HepG2 (cell line): ENCODE results near the gene TACO1. TPM values are rescaled to one million over a fixed set of nuclear protein-coding genes. Genes with fewer than 3 reads are reported as not detected.

ENCODE experiments used
- HIVEP1 ChIP-seq: sonication (generic); formaldehyde crosslinking; IDR thresholded peaks from 2 replicates; pipeline ENCODE4 v1.4.0; 2020; ENCODE audit warnings: mild to moderate bottlenecking, missing genetic modification reagents
- MAFK ChIP-seq, 2 experiments: IDR thresholded peaks in 1 of 2; conservative IDR thresholded peaks in 1 of 2; 2 replicates each; pipeline ENCODE4 v1.6.1; 2011; ENCODE audit warnings: improper control_type of control experiment in 2 of 2, low read length in 2 of 2
- NAIF1 ChIP-seq: sonication (generic); formaldehyde crosslinking; IDR thresholded peaks from 2 replicates; pipeline ENCODE4 v1.5.0; 2020; ENCODE audit warnings: mild to moderate bottlenecking, missing genetic modification reagents, borderline replicate concordance
- NFYC ChIP-seq: IDR thresholded peaks from 2 replicates; pipeline ENCODE4 v1.6.1; 2016; ENCODE audit warnings: missing genetic modification reagents, missing compliant biosample characterization
- NR2C2 ChIP-seq: sonication (generic); formaldehyde crosslinking; IDR thresholded peaks from 2 replicates; pipeline ENCODE4 v1.4.0; 2020; ENCODE audit warnings: missing genetic modification reagents, mild to moderate bottlenecking, moderate library complexity, borderline replicate concordance
- RAD51 ChIP-seq: fragments of 450-650 bp; IDR thresholded peaks from 2 replicates; pipeline ENCODE4 v1.6.1; 2016; ENCODE audit warnings: borderline replicate concordance
- SKI ChIP-seq: fragments of 450-650 bp; IDR thresholded peaks from one replicate; pipeline ENCODE4 v1.6.1; 2018; ENCODE audit warnings: mild to moderate bottlenecking; ENCODE audit not compliant: partially characterized antibody
- SMARCC2 ChIP-seq: fragments of 450-650 bp; IDR thresholded peaks from 2 replicates; pipeline ENCODE4 v1.6.1; 2017; ENCODE audit warnings: antibody characterized with exemption, mild to moderate bottlenecking
- SMARCE1 ChIP-seq: fragments of 450-650 bp; IDR thresholded peaks from 2 replicates; pipeline ENCODE4 v1.6.1; 2017; ENCODE audit warnings: borderline replicate concordance
- SOX5 ChIP-seq: IDR thresholded peaks from 2 replicates; pipeline ENCODE4 v1.6.1; 2016; ENCODE audit warnings: borderline replicate concordance
- SRF ChIP-seq: IDR thresholded peaks from 2 replicates; pipeline ENCODE4 v1.6.1; 2011; ENCODE audit warnings: mild to moderate bottlenecking, low read depth, low read length, moderate library complexity
- TBL1XR1 ChIP-seq: fragments of 150-350 bp; IDR thresholded peaks from 2 replicates; pipeline ENCODE4 v1.6.1; 2014; ENCODE audit warnings: borderline replicate concordance, low read length; ENCODE audit not compliant: partially characterized antibody
- ZBTB8A ChIP-seq: sonication (generic); formaldehyde crosslinking; IDR thresholded peaks from 2 replicates; pipeline ENCODE4 v1.4.0; 2020; ENCODE audit warnings: mild to moderate bottlenecking, low read depth, missing genetic modification reagents, borderline replicate concordance
- ZKSCAN8 ChIP-seq: IDR thresholded peaks from 2 replicates; pipeline ENCODE4 v1.6.1; 2016; ENCODE audit warnings: borderline replicate concordance, missing genetic modification reagents, missing compliant biosample characterization
- ZNF564 ChIP-seq: sonication (generic); formaldehyde crosslinking; IDR thresholded peaks from 2 replicates; pipeline ENCODE4 v1.8.1; 2023; ENCODE audit warnings: mild to moderate bottlenecking, missing genetic modification reagents
- ZNF569 ChIP-seq: sonication (generic); formaldehyde crosslinking; IDR thresholded peaks from 2 replicates; pipeline ENCODE4 v1.5.0; 2020; ENCODE audit warnings: mild to moderate bottlenecking, missing genetic modification reagents, moderate library complexity, borderline replicate concordance
- ZSCAN22 ChIP-seq: sonication (generic); formaldehyde crosslinking; IDR thresholded peaks from 2 replicates; pipeline ENCODE4 v1.4.0; 2020; ENCODE audit warnings: mild to moderate bottlenecking, missing genetic modification reagents
- ZSCAN30 ChIP-seq: sonication (generic); formaldehyde crosslinking; IDR thresholded peaks from 2 replicates; pipeline ENCODE4 v1.5.0; 2020; ENCODE audit warnings: mild to moderate bottlenecking, missing genetic modification reagents
- polyA plus RNA-seq, 8 experiments: library from polyadenylated mRNA; depleted of rRNA in 3 of 8; stranded (reverse) in 7 of 8; unstranded in 1 of 8; fragments of >200 nt; fragmentation: Illumina TruSeq in 4 of 8; extraction: Trizol in 4 of 8; gene quantifications; 2 replicates each; pipeline versions ENCODE4 v1.2.1 to v1.2.3, GENCODE V29; 2011 to 2016; ENCODE audit warnings: low read depth in 4 of 8, missing spikeins in 1 of 8, mixed read lengths in 1 of 8; ENCODE audit not compliant: insufficient read depth in 1 of 8
- total RNA-seq, 5 experiments: library from RNA; depleted of rRNA; stranded (reverse); fragments of >200 nt; fragmentation: Illumina TruSeq; extraction: Trizol; gene quantifications; 2 replicates each; pipeline ENCODE4 v1.2.3, GENCODE V29; 2016; ENCODE audit warnings: low read depth in 1 of 5
- TF ChIP-seq, protein P1 (sequence below): sonication (generic); formaldehyde crosslinking; IDR thresholded peaks from 2 replicates; pipeline ENCODE4 v1.5.0; 2020; ENCODE audit warnings: mild to moderate bottlenecking, missing genetic modification reagents, borderline replicate concordance
- TF ChIP-seq, protein P2 (sequence below): sonication (generic); formaldehyde crosslinking; IDR thresholded peaks from 2 replicates; pipeline ENCODE4 v1.8.1; 2023; ENCODE audit warnings: missing genetic modification reagents, mild to moderate bottlenecking, borderline replicate concordance

Gene TACO1
- total and polyA plus RNA-seq, 2 of the 13 experiments (the other 11 are each of a cell fraction or from before 2014, with no cell fraction given): 34.7 to 53.6 TPM

DNA sequence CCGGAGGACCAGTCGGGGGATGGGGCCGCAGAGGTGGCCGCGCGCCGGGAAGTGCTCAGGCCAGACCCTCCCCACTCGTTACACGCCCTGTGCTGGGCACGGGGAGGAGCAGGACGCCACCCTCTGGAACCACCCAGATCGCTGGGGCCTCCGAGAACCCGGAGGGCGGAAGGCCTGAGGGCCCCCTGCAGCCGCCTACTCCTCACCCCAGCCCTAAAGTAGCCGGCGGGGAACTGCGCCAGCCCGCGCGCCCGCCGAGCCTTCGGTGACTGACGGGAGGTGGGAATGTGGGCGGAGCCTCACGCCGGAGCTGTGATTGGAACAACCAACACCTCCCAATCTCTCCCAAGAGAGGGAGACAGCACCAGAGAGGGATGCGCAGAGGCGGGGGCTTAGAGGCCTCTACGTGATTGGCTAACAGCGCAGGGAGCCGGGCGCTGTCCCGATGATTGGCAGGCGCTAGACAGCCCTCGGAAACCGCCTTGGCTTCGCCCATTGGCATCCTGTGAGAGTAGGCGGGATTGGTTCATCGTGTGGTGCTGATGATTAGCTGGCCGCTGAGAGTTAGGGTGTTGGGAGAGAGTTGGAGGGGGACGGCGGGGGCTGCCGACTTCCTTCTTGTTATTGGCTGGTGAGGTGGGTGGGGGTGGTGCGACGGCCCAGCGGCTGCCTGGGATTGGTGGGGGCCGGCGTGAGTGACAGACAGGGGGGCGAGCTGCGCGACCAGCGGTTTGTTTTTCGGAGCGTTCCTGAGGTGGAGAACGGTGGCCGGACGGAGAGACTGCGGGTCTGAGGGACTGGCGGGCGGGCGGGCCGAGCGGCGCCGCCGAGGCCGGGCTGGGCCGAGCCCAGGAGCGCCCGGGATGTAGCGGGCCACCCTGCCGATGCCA lies 21.2 kb downstream of the TACO1 start, which contains the start of gene MAP3K3 (continued):
- TF ChIP-seq, protein P1, sequence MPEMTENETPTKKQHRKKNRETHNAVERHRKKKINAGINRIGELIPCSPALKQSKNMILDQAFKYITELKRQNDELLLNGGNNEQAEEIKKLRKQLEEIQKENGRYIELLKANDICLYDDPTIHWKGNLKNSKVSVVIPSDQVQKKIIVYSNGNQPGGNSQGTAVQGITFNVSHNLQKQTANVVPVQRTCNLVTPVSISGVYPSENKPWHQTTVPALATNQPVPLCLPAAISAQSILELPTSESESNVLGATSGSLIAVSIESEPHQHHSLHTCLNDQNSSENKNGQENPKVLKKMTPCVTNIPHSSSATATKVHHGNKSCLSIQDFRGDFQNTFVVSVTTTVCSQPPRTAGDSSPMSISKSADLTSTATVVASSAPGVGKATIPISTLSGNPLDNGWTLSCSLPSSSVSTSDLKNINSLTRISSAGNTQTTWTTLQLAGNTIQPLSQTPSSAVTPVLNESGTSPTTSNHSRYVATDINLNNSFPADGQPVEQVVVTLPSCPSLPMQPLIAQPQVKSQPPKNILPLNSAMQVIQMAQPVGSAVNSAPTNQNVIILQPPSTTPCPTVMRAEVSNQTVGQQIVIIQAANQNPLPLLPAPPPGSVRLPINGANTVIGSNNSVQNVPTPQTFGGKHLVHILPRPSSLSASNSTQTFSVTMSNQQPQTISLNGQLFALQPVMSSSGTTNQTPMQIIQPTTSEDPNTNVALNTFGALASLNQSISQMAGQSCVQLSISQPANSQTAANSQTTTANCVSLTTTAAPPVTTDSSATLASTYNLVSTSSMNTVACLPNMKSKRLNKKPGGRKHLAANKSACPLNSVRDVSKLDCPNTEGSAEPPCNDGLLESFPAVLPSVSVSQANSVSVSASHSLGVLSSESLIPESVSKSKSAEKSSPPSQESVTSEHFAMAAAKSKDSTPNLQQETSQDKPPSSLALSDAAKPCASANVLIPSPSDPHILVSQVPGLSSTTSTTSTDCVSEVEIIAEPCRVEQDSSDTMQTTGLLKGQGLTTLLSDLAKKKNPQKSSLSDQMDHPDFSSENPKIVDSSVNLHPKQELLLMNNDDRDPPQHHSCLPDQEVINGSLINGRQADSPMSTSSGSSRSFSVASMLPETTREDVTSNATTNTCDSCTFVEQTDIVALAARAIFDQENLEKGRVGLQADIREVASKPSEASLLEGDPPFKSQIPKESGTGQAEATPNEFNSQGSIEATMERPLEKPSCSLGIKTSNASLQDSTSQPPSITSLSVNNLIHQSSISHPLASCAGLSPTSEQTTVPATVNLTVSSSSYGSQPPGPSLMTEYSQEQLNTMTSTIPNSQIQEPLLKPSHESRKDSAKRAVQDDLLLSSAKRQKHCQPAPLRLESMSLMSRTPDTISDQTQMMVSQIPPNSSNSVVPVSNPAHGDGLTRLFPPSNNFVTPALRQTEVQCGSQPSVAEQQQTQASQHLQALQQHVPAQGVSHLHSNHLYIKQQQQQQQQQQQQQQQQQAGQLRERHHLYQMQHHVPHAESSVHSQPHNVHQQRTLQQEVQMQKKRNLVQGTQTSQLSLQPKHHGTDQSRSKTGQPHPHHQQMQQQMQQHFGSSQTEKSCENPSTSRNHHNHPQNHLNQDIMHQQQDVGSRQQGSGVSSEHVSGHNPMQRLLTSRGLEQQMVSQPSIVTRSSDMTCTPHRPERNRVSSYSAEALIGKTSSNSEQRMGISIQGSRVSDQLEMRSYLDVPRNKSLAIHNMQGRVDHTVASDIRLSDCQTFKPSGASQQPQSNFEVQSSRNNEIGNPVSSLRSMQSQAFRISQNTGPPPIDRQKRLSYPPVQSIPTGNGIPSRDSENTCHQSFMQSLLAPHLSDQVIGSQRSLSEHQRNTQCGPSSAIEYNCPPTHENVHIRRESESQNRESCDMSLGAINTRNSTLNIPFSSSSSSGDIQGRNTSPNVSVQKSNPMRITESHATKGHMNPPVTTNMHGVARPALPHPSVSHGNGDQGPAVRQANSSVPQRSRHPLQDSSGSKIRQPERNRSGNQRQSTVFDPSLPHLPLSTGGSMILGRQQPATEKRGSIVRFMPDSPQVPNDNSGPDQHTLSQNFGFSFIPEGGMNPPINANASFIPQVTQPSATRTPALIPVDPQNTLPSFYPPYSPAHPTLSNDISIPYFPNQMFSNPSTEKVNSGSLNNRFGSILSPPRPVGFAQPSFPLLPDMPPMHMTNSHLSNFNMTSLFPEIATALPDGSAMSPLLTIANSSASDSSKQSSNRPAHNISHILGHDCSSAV (CRISPR knock-in tag): no peak
- TF ChIP-seq ZNF564 (no peak), ZSCAN22 (CRISPR knock-in tag) (no peak), ZBTB8A (no peak; the same call in 1 of the 2 replicates), SOX5 (CRISPR knock-in tag) (peak; percentile 13; the same call in 1 of the 2 replicates), NAIF1 (peak; percentile 87; the same call in 1 of the 2 replicates), RAD51 (no peak), SRF (no peak), NFYC (peak; percentile 90), HIVEP1 (CRISPR knock-in tag) (peak; percentile 97), SMARCC2 (no peak), TBL1XR1 (no peak), MAFK (conservative IDR thresholded peaks at IDR 0.05 in 1 of 2, IDR thresholded peaks at IDR 0.05 in 1 of 2; ENCODE audit: low read length in 2 of 2) (no peak), ZNF569 (CRISPR knock-in tag) (no peak; the same call in 1 of the 2 replicates), NR2C2 (CRISPR knock-in tag) (peak; percentile 13; the same call in 1 of the 2 replicates), ZSCAN30 (CRISPR knock-in tag) (no peak), SKI (peak; percentile 34), ZKSCAN8 (CRISPR knock-in tag) (peak; percentile 61; the same call in 1 of the 2 replicates), SMARCE1 (no peak)
- TF ChIP-seq, protein P2, sequence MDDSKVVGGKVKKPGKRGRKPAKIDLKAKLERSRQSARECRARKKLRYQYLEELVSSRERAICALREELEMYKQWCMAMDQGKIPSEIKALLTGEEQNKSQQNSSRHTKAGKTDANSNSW (CRISPR knock-in tag): peak; percentile 80; the same call in 1 of the 2 replicates
